Immature natural killer cell (primary cell): ENCODE results near the gene COL3A1. TPM values are rescaled to one million over a fixed set of nuclear protein-coding genes. Genes with fewer than 3 reads are reported as not detected.

Experiments
- DNase-seq, 3 donors: peaks; one replicate each; pipeline ENCODE4 v3.0.0; 2022; ENCODE audit warnings: mixed read lengths in 1 of 3
- H3K27ac Mint-ChIP-seq, 6 donors: one replicate each; pipeline ENCODE4 v1.8.0; 2020; ENCODE audit warnings: mixed read lengths in 6 of 6, mild to moderate bottlenecking in 5 of 6, inconsistent platforms in 4 of 6, moderate library complexity in 3 of 6
- H3K27me3 Mint-ChIP-seq, 3 donors: one replicate each; pipeline ENCODE4 v1.8.0; 2020 to 2021; ENCODE audit warnings: low read depth in 3 of 3, mild to moderate bottlenecking in 3 of 3, mixed read lengths in 3 of 3, moderate library complexity in 3 of 3, inconsistent platforms in 1 of 3
- H3K36me3 Mint-ChIP-seq, 3 donors: one replicate each; pipeline ENCODE4 v1.8.0; 2020; ENCODE audit warnings: mixed read lengths in 3 of 3, inconsistent platforms in 2 of 3, mild to moderate bottlenecking in 2 of 3
- H3K4me1 Mint-ChIP-seq, 2 donors: one replicate each; pipeline ENCODE4 v1.8.0; 2020; ENCODE audit warnings: inconsistent platforms in 2 of 2, mild to moderate bottlenecking in 2 of 2, mixed read lengths in 2 of 2, moderate library complexity in 1 of 2
- H3K4me3 Mint-ChIP-seq, 5 donors: one replicate each; pipeline ENCODE4 v1.8.0; 2020; ENCODE audit warnings: mild to moderate bottlenecking in 5 of 5, mixed read lengths in 5 of 5, inconsistent platforms in 3 of 5, moderate library complexity in 3 of 5
- H3K9me3 Mint-ChIP-seq, 6 donors: one replicate each; pipeline ENCODE4 v1.8.0; 2020; ENCODE audit warnings: mild to moderate bottlenecking in 6 of 6, mixed read lengths in 6 of 6, inconsistent platforms in 4 of 6, moderate library complexity in 3 of 6
- polyA plus RNA-seq, 3 donors: library from polyadenylated mRNA; unstranded; fragments of 300-500 nt; fragmentation: Illumina TruSeq; gene quantifications; one replicate each; pipeline ENCODE4 v1.2.3, GENCODE V29; 2021

Gene COL3A1
- polyA plus RNA-seq, 3 donors from 2014 or later = not detected

DNA sequence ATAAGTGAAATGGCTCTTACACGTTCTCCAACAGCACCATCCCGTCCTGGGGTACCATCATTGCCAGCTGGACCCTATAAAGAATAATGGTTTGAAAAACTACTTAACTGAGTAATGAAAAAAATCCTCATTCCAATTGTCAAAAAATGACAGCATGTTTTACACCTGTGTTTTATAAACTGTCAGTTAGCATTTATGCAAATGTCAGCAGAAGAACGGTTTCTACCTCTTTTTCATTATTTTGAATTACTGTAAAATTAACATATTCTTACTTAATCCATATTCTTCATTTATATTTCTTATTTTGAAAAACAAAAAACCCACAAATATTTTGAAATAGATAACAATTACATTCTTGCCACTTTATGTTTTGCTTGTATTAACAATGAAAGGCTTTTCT is 74.0 kb downstream of the COL3A1 start:
- H3K27me3 Mint-ChIP-seq = no peaks in the 10 kb centered on the region
- H3K4me1 Mint-ChIP-seq = no peaks in the 10 kb centered on the region
- no peak overlapping the region for H3K27ac Mint-ChIP-seq
- DNase-seq = no peak
- H3K9me3 Mint-ChIP-seq = peaks cover 0 to 5% (median 2%) of the 10 kb centered on the region in 6 donors
- no peaks in the 10 kb centered on the region for H3K36me3 Mint-ChIP-seq
- no peak overlapping the region for H3K4me3 Mint-ChIP-seq

- Mint-ChIP-seq H3K9me3 (peaks cover 0 to 5% (median 0%) of the 10 kb centered on the region in 6 donors), H3K27ac (no peak overlapping the region), H3K27me3 (no peaks in the 10 kb centered on the region), H3K4me3 (no peak overlapping the region), H3K4me1 (no peaks in the 10 kb centered on the region), H3K36me3 (no peaks in the 10 kb centered on the region)
- no peak for DNase-seq
These were observed 75.6 kb downstream of the COL3A1 start for GRCh38 chr2:189049709-189050164.

DNA sequence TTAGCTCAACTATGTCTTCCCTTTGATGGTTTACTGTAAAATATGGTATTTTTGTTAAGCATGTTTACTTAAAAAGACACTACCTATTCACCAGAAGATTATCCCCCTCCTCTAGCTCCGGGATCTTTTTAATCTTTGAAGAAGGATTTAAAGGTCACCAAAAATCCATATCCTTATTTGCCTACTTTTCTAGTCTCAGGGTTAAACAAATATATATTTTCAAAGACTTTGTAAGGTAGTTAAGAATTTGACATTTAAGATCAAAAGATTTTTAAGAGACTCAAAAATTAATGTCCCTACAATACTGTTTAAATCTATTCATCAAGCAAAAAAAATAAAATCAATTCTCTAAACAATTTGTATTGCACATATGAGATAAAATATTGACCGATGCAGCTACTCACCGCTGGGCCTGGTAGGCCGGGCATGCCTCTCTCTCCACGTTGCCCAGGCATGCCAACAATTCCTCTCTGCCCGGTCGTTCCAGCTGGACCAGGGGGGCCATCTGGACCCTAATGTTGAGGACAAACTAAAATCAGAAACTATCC is 76.1 kb downstream of the COL3A1 start:
- Mint-ChIP-seq H3K4me3 (no peak overlapping the region), H3K9me3 (peaks cover 0 to 5% (median 0%) of the 10 kb centered on the region in 6 donors), H3K36me3 (no peaks in the 10 kb centered on the region), H3K4me1 (no peaks in the 10 kb centered on the region), H3K27ac (no peak overlapping the region), H3K27me3 (no peaks in the 10 kb centered on the region)
- DNase-seq = no peak

- Mint-ChIP-seq H3K27me3 (no peaks in the 10 kb centered on the region), H3K36me3 (no peaks in the 10 kb centered on the region), H3K4me1 (no peaks in the 10 kb centered on the region), H3K9me3 (peaks cover 0 to 2% (median 0%) of the 10 kb centered on the region in 6 donors), H3K27ac (no peak overlapping the region), H3K4me3 (no peak overlapping the region)
- DNase-seq = no peak
These were observed 82.3 kb downstream of the COL3A1 start for GRCh38 chr2:189056200-189057106.

GRCh38 chr2:189057316-189057715 is 83.1 kb downstream of the COL3A1 start:
- Mint-ChIP-seq H3K4me1 (no peaks in the 10 kb centered on the region), H3K27me3 (no peaks in the 10 kb centered on the region), H3K36me3 (no peaks in the 10 kb centered on the region), H3K9me3 (peaks cover 0 to 2% (median 0%) of the 10 kb centered on the region in 6 donors), H3K4me3 (no peak overlapping the region), H3K27ac (no peak overlapping the region)
- no peak for DNase-seq

DNA sequence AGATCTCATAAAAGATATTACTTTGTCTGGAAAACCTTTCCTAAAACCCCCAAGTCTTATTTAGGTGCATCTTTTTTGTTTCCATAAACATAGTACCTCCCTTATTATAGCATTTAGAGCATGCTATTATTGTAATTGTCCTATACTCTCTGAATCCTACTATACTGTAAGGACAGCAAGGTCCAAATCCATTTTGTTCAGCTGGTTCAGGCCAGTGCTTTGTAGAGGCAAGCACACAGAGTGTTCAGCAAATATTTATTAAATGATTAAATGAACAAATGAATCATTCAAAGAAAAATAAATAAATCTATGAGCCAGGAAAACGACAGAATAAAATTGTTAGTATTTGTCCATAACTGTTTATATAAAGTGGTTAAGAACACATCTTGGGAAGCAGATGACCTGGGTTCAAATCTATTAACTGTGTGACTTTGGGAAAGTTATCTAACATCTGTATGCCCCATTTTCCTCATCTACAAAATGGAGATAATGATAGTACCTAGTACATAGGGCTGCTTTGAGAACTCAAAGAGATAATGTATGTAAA is 86.0 kb downstream of the COL3A1 start:
- Mint-ChIP-seq H3K4me3 (no peak overlapping the region), H3K4me1 (no peaks in the 10 kb centered on the region), H3K27ac (no peak overlapping the region), H3K9me3 (peaks cover 0 to 7% (median under 1%) of the 10 kb centered on the region in 6 donors), H3K27me3 (peaks cover 0 to 1% (median 0%) of the 10 kb centered on the region in 3 donors), H3K36me3 (no peaks in the 10 kb centered on the region)
- no peak for DNase-seq

Other genes starting within 250 kb of the COL3A1 start
- under 1 TPM in 1 of 3 donors, not detected in 2; 0.04 TPM for gene COL5A2, start 205.4 kb downstream of the COL3A1 start, polyA plus RNA-seq